ENCODE results near the gene MIOS.
A peak's percentile ranks its signal among the peaks of the same experiment; 100 is the strongest.

MIOS gene

DNA sequence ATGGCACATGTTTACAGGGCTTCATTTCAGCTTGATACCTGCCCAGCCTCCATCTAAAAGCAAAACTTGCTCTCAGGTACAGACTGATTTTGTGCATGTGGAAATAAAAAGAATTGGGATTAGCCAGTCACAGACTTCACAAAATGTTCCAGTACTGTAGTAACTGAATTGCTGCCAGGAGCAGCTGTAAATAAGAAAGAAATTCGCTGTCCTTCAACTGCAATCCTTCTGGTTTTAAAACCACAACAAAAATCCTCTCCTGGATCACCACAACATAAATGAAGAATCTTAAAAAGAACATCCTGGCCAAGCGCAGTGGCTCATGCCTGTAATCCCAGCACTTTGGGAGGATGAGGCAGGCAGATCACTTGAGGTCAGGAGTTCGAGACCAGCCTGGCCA is 3.9 kb upstream of the MIOS start:
- no peaks in the 10 kb centered on the region for H3K36me3 ChIP-seq (ENCODE audit: low read depth)
- H3K9me3 ChIP-seq (ENCODE audit: severe bottlenecking), result no peaks in the 10 kb centered on the region
- H3K27ac ChIP-seq (ENCODE audit: poor library complexity, severe bottlenecking), result no peak overlapping the region
- no peaks in the 10 kb centered on the region for H3K27me3 ChIP-seq (ENCODE audit: insufficient read depth, poor library complexity, severe bottlenecking)
- TF ChIP-seq, protein P1, sequence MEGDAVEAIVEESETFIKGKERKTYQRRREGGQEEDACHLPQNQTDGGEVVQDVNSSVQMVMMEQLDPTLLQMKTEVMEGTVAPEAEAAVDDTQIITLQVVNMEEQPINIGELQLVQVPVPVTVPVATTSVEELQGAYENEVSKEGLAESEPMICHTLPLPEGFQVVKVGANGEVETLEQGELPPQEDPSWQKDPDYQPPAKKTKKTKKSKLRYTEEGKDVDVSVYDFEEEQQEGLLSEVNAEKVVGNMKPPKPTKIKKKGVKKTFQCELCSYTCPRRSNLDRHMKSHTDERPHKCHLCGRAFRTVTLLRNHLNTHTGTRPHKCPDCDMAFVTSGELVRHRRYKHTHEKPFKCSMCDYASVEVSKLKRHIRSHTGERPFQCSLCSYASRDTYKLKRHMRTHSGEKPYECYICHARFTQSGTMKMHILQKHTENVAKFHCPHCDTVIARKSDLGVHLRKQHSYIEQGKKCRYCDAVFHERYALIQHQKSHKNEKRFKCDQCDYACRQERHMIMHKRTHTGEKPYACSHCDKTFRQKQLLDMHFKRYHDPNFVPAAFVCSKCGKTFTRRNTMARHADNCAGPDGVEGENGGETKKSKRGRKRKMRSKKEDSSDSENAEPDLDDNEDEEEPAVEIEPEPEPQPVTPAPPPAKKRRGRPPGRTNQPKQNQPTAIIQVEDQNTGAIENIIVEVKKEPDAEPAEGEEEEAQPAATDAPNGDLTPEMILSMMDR (IDR thresholded peaks at IDR 0.05; ENCODE audit: poor library complexity, severe bottlenecking), result no peak
- no peak overlapping the region for H3K4me3 ChIP-seq (ENCODE audit: severe bottlenecking)
- no peak for DNase-seq (ENCODE audit: low spot score)
- peaks cover 15% of the 10 kb centered on the region for H3K4me1 ChIP-seq (ENCODE audit: insufficient read depth, poor library complexity, severe bottlenecking)
- ATAC-seq (ENCODE audit: low read depth), result no peak

DNA sequence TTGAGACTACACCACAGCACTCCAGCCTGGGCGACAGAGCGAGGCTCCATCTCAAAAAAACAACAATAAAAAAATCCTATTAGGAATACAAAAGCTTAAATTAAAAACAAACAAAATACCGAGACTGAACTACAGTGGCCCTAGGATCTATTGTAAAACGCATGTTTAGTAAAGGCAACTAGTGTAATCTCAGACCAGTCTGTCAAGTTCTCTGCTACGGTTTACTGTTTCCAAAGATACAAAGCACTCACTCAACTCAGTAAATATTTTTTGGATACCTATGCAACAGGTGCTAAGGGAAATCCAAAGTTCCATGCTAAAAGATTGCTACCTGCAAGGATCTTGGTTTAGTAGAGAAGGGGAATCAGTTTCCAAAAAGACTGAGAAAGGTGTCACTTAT is 3.4 kb upstream of the MIOS start:
- Histone ChIP-seq H3K36me3 (ENCODE audit: low read depth) (no peaks in the 10 kb centered on the region), H3K4me1 (ENCODE audit: insufficient read depth, poor library complexity, severe bottlenecking) (peaks cover 15% of the 10 kb centered on the region), H3K9me3 (ENCODE audit: severe bottlenecking) (no peaks in the 10 kb centered on the region), H3K27ac (ENCODE audit: poor library complexity, severe bottlenecking) (no peak overlapping the region), H3K27me3 (ENCODE audit: insufficient read depth, poor library complexity, severe bottlenecking) (no peaks in the 10 kb centered on the region), H3K4me3 (ENCODE audit: severe bottlenecking) (no peak overlapping the region)
- ATAC-seq (ENCODE audit: low read depth), result no peak
- TF ChIP-seq, protein P1 (IDR thresholded peaks at IDR 0.05; ENCODE audit: poor library complexity, severe bottlenecking), result no peak
- DNase-seq (ENCODE audit: low spot score), result no peak

DNA sequence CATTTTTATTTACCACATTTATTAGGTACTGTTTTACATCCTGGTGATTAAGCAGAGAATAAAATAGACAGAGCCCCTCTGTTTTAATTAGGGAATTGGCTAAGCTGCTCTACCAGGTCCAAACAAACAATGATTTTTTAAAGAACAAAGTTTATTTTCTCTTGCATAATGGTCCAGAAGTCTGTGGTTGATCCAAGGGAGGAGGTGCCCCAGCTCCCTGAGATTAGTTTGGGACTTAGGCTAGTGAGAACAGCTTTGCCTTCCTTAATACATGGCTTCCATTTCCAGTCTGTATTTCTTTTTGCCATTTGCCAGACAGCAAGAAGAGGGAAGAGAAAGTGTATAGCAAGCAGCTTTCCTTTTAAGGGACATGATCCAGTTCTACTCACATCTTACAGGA is 2.9 kb upstream of the MIOS start:
- no peak overlapping the region for H3K4me3 ChIP-seq (ENCODE audit: severe bottlenecking)
- H3K36me3 ChIP-seq (ENCODE audit: low read depth), result no peaks in the 10 kb centered on the region
- peaks cover 15% of the 10 kb centered on the region for H3K4me1 ChIP-seq (ENCODE audit: insufficient read depth, poor library complexity, severe bottlenecking)
- DNase-seq (ENCODE audit: low spot score) (no peak), ATAC-seq (ENCODE audit: low read depth) (no peak)
- H3K27me3 ChIP-seq (ENCODE audit: insufficient read depth, poor library complexity, severe bottlenecking), result no peaks in the 10 kb centered on the region
- no peak overlapping the region for H3K27ac ChIP-seq (ENCODE audit: poor library complexity, severe bottlenecking)
- no peaks in the 10 kb centered on the region for H3K9me3 ChIP-seq (ENCODE audit: severe bottlenecking)
- TF ChIP-seq, protein P1 (IDR thresholded peaks at IDR 0.05; ENCODE audit: poor library complexity, severe bottlenecking), result no peak

DNA sequence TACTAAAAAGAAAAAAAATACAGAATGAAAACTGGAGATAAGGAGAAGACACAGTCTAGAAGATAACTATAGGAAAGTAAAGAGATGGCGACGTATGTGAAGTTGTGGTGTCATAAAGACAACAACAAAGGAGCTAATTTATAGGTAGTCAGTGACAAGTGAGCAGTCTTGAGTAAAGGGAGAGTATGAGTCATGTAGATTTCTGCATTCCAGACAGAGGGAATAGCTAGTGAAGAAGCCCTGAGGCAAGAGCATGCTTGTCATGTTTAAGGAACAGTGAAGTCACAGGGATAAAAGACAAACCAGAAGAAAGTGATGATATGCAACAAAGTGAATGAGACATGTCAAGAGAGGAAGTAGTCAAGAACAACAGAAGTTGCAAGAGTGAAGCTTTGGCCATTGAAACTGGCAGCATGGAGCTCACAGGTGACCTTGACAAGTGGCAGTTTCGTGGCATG is 2.3 kb upstream of the MIOS start:
- DNase-seq (ENCODE audit: low spot score) (no peak), ATAC-seq (ENCODE audit: low read depth) (peak; percentile 66)
- TF ChIP-seq, protein P1 (IDR thresholded peaks at IDR 0.05; ENCODE audit: poor library complexity, severe bottlenecking), result no peak
- no peaks in the 10 kb centered on the region for H3K9me3 ChIP-seq (ENCODE audit: severe bottlenecking)
- H3K27me3 ChIP-seq (ENCODE audit: insufficient read depth, poor library complexity, severe bottlenecking), result no peaks in the 10 kb centered on the region
- no peak overlapping the region for H3K4me3 ChIP-seq (ENCODE audit: severe bottlenecking)
- peaks cover 15% of the 10 kb centered on the region for H3K4me1 ChIP-seq (ENCODE audit: insufficient read depth, poor library complexity, severe bottlenecking)
- no peak overlapping the region for H3K27ac ChIP-seq (ENCODE audit: poor library complexity, severe bottlenecking)
- H3K36me3 ChIP-seq (ENCODE audit: low read depth), result no peaks in the 10 kb centered on the region; the same call in 1 of the 2 replicates

DNA sequence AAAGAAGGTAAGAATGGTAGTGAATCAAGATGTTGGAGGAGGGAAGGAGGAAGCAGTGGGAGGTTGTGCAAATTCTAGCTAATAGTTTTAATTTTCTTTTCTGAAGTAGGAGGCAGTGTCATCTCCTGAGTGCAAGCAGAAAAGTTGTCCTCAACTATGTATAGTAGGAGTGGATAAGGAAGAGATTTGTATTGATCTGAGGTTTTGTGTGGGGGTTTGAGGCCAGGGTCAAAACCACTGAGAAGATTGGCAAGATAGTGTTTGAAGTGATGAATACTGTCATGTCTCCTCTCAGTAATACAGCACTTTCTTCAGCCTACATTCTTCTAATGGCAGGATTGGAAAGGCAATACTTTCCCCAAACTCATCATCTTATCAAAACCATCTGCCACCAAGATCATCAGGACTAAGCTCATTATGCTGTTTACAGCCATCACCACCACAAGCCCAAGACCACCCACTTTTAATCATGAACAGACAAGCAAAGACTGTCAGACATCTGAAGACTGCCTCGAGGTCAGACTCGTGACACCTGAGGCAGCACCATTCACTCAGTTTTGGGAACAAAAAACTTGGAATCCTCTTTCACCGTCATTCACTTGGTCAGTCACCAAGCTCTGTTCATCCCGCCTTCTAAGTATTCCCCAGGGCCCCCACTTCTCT is 1.5 kb upstream of the MIOS start:
- no peaks in the 10 kb centered on the region for H3K9me3 ChIP-seq (ENCODE audit: severe bottlenecking)
- H3K27me3 ChIP-seq (ENCODE audit: insufficient read depth, poor library complexity, severe bottlenecking), result no peaks in the 10 kb centered on the region
- no peak overlapping the region for H3K4me3 ChIP-seq (ENCODE audit: severe bottlenecking)
- TF ChIP-seq, protein P1 (IDR thresholded peaks at IDR 0.05; ENCODE audit: poor library complexity, severe bottlenecking), result no peak
- DNase-seq (ENCODE audit: low spot score), result no peak
- no peak for ATAC-seq (ENCODE audit: low read depth)
- no peaks in the 10 kb centered on the region; the same call in 1 of the 2 replicates for H3K36me3 ChIP-seq (ENCODE audit: low read depth)
- no peak overlapping the region for H3K27ac ChIP-seq (ENCODE audit: poor library complexity, severe bottlenecking)
- peaks cover 15% of the 10 kb centered on the region for H3K4me1 ChIP-seq (ENCODE audit: insufficient read depth, poor library complexity, severe bottlenecking)
